Fibroblast of peridontal ligament (primary cell): ENCODE measurements around the gene DYNC1I1.

Experiments used
- DNase-seq: peaks from one replicate; pipeline ENCODE4 v3.0.0-alpha.2; 2010; ENCODE audit errors: extremely low read depth

The DYNC1I1 gene

DNA sequence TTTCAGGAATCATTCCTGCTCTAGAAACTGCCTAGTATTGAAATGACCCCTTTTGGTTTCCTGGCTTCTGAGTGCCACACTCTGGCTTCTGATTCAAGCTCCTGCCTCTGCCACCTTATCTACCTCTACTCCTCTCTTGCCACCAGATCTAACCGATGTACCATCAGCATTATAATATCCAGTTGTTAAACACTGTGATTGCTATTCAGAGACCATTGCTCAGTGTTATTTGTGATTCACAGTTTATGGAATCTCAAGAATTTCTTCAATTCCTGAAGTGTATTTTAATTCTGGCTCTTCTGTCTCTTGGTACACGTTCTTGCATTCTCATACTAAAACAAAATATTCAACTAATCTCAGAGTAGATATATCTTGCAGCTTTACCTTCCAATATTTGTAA, 88.7 kb downstream of the DYNC1I1 start:
- peak; percentile 19 for DNase-seq

DNA sequence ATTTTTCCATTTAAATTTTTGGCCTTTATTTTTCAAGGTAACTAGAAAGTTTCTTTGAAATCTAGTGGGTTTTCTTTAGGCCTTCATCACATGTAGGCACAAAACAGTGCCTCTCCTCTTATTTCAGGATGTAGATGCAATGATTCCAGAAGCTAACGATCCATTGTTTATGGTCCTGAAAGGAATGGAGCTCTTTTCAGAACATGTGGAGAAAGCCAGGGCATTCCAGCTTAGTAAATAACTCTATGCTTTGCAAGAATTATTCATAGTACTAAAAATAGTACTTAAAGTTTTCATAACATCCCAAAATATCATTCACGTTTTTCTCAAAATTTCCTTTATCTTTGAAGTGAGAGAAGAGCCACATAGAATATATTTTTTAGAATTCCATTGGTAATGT, 91.3 kb downstream of the DYNC1I1 start:
- peak; percentile 41 for DNase-seq

DNA sequence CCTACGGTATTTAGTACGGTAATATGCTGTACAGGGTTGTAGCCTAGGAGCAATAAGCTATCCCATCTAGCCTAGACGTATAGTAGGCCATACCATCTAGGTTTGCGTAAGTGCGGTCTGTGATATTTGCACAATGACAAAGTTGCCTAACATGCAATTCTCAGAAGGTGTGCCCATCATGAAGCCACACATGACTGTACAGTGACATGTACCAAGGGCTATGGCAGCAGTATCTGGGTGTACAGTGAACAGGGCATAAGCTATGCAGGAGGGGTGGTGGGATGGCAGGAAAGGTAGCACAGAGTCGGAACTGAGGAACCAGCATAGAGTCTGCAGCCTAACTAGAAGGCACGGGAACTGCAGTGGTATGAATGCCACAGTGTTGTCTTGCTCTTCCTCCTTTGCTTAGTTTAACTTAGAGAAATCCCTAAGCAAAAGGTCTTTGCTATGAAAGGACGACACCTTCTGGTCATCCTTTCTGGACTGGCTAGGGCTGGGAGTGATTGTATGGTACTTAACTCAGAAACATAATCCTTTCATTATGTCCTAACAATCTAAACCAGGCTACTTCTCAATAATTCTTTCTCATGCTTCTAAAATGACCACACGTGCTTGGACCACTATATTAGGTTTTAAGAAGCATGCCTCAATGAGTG, 93.5 kb downstream of the DYNC1I1 start:
- peak; percentile 63 for DNase-seq

DNA sequence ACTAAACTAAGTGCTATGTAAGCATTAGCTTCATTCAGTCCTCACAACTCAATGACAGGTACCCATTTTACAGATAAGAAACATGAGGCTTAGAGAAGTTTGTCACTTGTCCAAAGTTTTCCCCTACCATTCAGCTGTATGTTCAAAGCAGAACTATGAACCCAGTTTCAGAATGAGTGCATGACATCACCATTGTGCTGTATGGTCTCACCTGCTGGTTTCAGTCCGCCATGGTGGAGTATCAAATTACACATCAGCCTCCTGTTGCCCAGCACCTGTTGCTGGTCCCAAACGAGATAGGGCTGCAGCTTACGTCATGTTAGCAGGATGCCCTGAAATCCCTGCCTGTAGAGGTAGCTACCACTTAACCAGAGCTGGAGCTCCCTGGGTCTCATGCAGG, 95.0 kb downstream of the DYNC1I1 start:
- no peak for DNase-seq

DNA sequence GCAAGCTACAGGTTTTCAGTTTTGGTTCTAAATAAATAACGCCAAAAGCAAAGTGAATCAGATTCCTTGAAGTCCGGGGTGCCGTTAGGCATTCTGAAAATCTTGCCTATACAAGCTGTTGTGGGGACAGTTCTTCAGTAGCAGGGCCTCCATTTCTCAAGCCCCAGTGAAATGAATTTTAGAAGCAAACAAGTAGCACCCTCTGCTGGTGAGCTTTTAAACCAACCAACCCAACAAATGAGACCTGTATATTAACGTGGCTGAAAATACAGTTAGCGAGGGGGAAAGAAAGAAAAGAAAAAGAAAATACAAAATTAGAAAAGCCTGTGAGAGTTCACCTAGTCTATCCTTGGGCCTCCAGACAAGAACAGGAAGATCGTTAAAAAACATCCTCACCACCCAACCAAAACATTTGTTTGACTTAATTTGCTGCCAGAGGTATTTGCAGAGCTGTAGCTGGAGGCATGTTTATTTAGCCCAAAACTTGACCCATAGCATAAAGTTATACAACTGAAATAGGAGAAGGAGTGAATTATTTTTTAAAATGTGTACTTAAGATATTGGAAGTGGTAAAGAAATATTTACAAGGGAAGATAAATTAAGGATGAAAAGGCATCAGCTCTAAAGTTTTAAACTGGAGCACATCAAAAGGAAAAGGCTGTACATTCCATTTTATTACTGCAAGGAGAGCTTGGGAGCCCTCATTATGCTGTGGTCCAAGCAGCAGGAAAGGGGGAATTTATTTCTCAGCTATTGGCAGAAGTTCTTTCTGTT, 98.9 kb downstream of the DYNC1I1 start:
- peak; percentile 72 for DNase-seq

DNA sequence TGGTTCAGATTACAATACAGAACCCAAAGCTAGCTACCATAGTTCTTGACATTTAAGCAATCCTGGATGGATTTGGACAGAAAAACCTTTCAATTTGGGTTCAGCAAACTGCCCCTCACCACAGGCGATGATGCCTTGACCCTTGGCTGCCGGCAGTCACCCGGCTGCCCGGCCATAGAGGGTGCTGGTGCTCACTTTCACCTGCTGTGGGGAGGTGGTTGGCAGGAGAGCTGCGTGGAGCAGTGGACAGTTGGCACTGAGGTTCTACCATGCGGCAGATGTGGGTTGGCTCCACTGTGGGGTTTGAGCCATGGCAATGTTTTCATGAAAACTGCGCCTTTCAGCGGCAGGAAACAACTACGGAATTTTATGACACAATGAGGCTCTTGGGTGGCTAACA, 99.5 kb downstream of the DYNC1I1 start:
- no peak for DNase-seq

DNA sequence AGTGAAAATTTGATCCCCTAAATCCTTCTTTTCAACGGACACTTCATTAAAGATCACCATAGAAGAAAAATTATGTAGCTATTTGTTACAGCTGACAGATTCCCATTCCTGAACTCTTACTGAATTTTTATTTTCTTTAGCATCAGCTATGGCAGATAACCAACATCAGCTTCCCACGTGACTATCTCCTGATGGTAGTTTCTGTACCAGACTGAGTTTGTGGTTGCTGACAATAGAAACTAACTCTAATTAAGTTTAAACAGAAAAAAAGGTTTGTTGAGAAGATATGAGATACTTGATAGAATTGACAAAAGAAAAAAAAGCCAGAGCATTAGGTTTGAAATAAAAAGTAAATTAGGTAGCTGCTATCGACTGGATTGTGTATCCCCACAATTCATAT, 101.8 kb downstream of the DYNC1I1 start:
- no peak for DNase-seq

DNA sequence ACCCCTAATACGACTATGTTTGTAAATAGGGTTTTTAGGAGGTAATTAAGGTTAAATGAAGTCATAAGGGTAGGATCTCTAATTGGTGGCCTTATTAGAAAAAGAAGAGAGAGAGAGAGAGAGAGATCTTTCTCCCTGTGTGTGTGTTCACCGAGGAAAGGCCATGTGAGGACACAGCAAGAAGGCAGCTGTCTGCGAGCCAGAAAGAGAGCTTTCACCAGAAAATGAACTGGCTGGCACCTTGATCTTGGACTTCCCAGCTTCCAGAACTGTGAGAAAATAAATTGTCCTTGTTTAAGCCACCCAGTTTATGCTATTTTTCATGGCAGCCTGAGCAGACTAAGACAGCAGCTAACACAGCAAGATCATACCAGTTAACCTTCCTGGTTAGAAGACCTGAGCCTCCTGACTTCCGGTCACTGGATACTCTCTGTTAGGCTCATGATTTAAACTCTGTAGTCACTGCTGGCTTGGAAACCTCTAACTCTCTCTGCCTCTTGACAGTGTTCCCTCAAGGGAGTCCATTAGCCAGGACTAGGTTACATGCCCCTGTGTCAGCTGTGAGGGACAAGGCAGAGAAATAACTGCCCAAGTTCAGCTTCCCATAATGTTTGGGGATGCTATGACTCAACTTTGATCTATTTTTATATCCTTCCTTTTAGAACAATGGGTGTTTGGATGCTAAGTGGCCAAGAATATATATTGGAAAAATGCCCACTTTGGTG, 102.3 kb downstream of the DYNC1I1 start:
- no peak for DNase-seq

DNA sequence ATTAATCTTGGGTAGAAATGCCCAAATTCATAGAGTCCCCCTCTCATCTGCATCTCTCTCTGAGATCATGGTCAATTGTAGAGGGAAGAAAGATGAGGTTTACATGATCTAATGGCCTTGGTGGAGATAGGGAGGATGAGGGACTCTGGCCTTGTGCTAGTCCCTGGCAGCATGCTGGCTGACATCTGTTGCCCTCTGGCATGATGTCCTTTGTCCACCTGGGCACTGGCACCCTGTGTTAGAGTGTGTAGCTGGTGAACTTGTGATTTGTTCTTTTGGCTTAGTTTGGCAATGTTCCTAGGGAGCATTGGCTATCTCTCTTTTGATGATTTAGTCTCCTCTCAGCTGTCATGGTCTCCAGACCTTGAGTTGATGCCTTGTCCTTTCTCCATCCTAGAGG, 103.2 kb downstream of the DYNC1I1 start:
- DNase-seq: no peak

DNA sequence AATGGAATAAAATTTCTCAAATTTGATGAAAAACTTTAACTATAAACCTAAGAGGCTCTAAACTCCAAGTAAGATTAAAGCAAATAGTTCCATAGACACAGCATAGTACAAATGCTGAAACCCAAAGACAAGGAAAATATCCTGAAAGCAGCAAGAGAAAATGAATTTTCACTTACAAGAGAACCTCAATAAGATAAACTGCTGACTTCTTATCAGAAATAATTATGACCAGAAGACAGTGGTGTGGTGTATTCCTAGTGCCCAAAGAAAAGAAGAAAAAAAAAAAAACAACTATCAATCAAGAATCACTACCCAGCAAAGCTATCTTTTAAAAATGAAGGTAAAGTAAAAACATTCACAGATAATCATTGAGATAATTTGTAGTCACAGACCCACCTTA, 106.3 kb downstream of the DYNC1I1 start:
- DNase-seq: no peak

DNA sequence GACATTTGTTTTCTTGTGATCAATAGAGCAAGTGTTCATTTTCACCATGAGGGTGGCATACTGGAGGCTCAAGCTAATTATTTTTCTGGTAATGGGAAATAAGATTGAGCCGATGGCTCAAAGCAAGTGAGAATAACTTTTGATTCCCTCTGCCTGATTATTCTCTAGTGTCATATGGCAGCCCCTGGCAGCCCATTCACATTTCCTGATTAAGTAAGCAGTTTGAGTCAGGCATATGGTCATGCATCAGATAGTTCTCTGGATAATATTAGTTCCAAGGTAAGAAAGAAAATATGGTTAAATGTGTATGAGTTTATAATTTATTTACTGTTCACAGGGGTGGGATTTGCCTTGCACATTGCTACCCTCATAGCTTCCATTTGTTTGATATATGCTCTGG, 109.2 kb downstream of the DYNC1I1 start:
- no peak for DNase-seq

DNA sequence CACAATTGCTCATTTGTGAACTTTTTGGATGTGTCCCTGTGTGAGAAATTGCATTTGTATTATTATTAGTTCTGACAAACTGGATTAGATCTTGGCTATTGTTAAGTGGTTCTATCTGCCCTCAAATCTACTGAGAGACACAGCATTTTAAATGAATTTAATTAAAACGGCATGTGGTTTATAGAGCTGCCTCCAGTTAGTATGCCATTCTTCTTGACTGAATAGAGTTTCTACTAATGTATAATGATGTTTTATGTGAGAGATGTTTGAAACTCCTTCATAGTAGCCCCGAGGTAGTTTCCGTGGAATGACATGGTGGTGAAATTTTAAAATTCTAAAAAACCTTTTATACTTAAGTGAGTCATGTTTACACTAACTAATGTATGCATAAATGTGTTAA, 110.9 kb downstream of the DYNC1I1 start:
- no peak for DNase-seq

DNA sequence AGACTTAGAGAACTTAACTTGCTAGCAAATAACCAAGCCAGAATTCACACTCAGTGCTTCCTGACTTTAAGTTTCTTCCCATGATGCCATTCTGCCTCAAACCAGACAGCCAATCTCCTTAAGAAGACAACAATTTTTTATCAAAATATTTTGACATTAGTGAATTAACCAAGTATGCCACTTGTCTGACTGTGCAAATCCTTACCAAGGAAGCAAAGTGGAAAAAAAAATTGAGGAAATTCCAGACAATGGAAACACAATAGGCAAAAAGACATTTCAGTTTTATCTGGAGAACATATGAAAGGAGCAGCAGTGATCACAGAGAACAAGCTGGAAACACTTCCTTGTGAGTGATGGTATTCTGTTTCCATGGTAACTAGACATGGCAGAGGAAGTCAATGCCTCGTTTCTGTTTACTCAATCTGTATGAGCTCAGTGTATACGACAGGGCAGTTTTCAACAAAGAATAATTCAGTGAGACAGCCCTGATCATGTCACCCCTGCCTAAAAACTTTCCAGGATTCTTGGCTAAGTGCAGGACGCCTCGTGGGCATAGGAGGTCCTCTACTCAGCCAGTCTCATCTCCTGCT, 114.2 kb downstream of the DYNC1I1 start:
- DNase-seq: peak; percentile 35

DNA sequence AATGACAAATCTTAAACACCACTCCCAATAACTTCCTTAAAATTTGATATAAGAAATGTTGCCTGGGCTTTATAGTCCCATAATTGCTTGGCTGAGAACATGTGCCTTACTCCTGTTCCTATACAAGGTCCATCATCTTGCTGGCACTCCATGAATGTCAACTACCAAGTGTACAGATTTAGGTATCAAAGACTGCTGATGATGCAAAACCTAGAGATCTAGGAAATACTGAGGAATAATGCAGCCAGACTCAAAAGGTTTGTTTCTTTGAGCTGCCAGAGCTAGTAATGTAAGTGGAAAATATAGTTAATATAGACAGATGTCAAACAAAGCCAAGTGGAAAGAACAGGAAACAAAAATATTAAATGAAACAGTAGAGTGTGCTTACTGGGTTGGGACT, 121.1 kb downstream of the DYNC1I1 start:
- DNase-seq: no peak

DNA sequence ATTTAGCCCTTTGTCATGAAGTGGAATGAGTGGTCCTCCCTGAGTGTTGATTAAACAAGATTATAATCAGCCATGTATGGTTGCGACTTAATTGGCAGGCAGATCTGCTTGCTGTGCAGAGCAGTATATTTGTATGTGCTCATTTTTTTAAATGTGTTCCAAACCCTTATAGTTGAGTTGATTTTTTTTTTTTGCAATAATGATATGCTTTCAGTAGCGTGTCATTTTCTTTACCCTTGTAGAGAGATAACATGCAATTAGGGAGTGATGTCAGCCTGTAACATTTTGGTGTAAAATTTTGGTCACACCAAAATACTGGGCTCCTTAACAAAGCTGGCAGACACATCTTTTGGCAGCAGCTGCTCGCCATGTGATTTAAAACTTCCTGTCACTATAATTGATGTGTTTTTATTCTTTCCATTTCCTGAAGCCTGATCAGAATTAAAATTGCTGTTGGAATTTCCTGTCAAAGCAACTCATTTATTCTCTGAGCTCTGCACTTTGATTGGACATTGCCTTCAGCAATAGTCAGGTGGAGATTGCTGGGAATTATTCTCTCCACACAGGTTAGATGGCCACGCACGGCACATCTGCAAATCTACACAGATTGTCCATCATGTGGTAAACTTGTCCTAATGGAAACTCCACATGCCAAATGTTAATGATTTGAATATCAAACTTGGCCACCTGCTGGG, 125.3 kb downstream of the DYNC1I1 start:
- no peak for DNase-seq

DNA sequence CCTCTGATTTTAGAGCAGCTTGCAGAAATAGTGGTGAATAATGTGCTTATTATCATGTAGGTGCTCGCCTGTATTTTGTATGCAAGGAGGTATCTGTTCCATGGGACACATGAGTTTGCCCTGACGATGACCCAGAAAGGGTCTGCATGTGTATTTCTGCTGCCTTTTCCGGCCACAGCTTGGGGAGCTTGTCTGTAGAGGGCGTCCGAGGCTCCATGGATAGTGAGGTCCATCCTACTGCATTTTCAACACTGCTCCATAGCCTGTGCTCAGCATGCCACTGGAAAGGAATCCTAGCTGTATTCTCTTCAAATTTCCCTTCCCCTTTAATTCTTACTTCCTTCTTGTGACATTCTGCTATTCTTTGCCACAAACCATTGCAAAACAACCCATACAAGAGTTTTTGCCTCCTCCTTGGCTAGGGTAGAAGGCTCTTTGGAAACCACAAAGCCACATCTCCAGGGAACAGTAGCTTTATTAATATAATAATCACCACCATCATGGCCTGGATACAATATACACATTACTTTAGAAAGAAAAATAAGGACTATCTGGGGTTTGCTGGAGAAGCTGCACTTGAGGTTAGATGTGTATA, 127.7 kb downstream of the DYNC1I1 start:
- no peak for DNase-seq

DNA sequence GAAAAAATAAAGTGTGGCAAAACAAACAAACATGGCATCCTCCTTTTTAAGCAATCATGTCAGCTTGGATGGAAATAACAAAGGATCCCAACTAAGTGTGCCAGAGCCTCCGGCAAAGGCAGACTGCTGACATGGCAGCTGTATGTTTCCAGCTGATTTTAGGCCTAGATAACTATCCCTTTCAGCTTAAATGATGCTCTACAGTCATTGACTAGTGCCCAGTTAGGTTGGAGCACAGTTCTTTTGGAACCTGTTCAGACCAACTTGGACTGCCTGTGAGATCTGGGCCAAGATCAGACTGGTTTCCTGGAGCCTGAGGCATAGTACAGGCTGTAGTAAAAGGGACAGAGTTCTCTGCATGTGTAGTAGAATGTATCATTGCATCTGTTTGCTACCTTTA, 128.7 kb downstream of the DYNC1I1 start:
- no peak for DNase-seq

DNA sequence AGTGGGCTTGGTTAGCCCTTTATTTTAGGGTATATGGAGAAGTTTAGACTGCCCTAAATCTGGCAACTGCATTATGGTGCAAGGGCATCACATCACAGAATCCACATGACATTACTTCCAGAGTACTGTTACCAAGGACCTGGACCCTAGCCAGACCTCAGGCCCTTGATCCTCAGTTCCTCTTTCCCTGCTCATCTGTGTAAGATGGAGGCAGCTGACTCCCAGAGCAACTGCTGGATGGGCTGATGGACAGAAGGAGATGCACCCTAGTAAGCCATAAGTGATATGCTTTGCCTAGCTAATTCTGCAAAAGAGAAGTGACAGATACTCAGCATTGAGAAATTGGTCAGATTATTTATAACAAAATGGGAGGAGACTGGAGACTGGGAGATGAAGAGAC, 131.7 kb downstream of the DYNC1I1 start:
- DNase-seq: no peak

DNA sequence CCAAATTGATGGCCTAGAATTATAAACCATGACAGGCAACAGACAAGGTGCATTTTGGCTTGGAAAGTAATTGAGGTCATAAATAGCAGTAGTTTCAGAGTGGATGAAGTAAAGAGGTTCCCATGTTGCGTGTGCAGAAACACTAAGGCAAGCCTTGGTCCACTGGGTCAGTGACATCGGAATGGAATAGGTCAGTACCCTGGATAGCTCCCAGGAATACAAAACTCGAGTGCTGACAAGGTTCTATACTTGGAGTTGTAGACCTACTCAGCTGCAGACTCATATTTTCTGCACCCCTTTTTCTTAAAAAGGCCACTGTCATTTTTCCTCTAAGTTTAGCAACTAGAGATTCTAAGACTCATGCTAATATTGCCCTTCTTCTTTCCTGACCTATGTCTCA, 132.8 kb downstream of the DYNC1I1 start:
- DNase-seq: peak; percentile 13

DNA sequence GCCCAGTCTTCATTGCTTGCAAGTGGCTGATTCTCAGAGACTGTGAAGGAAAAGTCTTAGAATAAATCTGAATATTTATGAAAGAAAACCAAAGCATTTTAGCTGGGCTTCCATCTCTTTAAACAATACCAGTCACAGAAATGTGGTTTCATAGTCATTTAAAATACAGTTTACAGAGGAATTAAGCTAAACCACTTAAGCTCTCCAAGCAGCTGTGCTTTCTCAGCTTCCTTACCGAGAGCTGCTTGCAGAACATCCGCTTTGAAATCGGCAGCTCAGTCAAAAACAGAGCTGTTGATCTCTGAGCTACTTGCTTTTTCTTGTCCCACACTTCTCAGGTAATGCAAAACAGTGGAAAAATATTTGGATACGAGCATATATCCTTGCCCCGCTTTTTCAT, 134.5 kb downstream of the DYNC1I1 start:
- DNase-seq: no peak

DNA sequence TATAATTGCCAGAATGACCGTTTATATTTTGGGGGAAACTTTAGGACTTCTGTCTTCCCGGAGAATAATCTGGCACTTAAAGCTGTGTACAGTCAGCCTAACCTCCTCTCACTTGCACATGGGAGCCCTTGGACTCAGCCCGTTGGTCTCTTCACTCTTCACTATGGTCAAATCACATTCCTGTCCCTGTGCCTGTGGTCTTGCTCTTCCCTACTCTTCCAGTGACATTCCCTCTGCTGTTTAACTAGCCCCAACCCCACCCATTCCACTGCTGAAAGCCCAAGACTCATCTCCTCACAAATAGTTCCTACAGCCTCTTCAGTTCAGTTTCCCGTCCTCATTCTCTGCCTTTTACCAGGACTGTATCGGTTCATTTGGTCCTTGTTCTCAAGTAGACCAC, 135.0 kb downstream of the DYNC1I1 start:
- DNase-seq: no peak

DNA sequence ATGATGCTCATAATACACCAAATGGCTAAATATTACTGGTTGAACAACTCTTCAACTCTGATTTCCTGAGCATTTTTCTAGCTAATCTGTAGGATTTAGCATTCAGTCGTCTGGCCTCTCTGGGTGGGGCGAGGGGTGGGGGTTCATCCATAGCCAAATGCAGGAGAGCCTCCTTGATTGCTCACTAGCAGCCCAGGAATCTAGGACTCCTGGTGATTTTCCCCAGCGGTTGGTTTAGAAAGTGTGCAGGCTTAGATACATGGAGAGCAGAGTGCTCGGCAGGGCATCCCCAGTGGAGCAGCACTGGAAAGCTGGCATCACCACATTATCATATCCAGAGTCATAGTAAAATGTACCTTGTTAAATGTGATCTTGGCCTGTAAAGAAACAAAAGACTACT, 136.1 kb downstream of the DYNC1I1 start:
- DNase-seq: no peak
